Activated naive CD8-positive, alpha-beta T cell treated with anti-CD3 and anti-CD28 coated beads, Interleukin-2, amount 10 ng/mL, durations not matched to agents 7 days and 5 days (primary cell): Measurements from ENCODE around the gene OTX1. TPM values are rescaled to one million over a fixed set of nuclear protein-coding genes. Genes with fewer than 3 reads are reported as not detected.
"Not testable (repeated sequence)": the region's sequence is repeated elsewhere in the genome, so short reads cannot be mapped to it uniquely, and the experiment has no call there.

Source experiments
- ATAC-seq: fragments of 150-1000 bp; cut with Tn5 transposase; one replicate; pipeline ENCODE4 v1.10.0; 2021; ENCODE audit warnings: low read depth, moderate library complexity
- POLR2A ChIA-PET: fragments of 350-600 bp; sonication (Branson Sonifier 250); formaldehyde crosslinking; loops from one replicate; lab custom pipeline; 2021; ENCODE audit warnings: antibody characterized with exemption; lab: Charles Lee
- DNase-seq: peaks from one replicate; pipeline ENCODE4 v3.0.0; 2021
- H3K27ac Mint-ChIP-seq: one replicate; pipeline ENCODE4 v1.8.0; 2022; ENCODE audit warnings: mild to moderate bottlenecking, mixed read lengths
- H3K27me3 Mint-ChIP-seq: one replicate; pipeline ENCODE4 v1.8.0; 2022; ENCODE audit warnings: mild to moderate bottlenecking, moderate library complexity, mixed read lengths
- H3K36me3 Mint-ChIP-seq: one replicate; pipeline ENCODE4 v1.8.0; 2021; ENCODE audit warnings: mild to moderate bottlenecking, mixed read lengths
- H3K4me1 Mint-ChIP-seq: one replicate; pipeline ENCODE4 v1.8.0; 2021; ENCODE audit warnings: mixed read lengths
- H3K4me3 Mint-ChIP-seq: one replicate; pipeline ENCODE4 v1.8.0; 2022; ENCODE audit warnings: mild to moderate bottlenecking, moderate library complexity, mixed read lengths
- H3K9me3 Mint-ChIP-seq: one replicate; pipeline ENCODE4 v1.8.0; 2021; ENCODE audit warnings: mixed read lengths
- total RNA-seq, 2 experiments: library from RNA; stranded (reverse); gene quantifications; one replicate each; pipeline ENCODE4 v1.2.3, GENCODE V29; 2021

The OTX1 gene
- total RNA-seq, 2 experiments from 2014 or later: not detected

DNA sequence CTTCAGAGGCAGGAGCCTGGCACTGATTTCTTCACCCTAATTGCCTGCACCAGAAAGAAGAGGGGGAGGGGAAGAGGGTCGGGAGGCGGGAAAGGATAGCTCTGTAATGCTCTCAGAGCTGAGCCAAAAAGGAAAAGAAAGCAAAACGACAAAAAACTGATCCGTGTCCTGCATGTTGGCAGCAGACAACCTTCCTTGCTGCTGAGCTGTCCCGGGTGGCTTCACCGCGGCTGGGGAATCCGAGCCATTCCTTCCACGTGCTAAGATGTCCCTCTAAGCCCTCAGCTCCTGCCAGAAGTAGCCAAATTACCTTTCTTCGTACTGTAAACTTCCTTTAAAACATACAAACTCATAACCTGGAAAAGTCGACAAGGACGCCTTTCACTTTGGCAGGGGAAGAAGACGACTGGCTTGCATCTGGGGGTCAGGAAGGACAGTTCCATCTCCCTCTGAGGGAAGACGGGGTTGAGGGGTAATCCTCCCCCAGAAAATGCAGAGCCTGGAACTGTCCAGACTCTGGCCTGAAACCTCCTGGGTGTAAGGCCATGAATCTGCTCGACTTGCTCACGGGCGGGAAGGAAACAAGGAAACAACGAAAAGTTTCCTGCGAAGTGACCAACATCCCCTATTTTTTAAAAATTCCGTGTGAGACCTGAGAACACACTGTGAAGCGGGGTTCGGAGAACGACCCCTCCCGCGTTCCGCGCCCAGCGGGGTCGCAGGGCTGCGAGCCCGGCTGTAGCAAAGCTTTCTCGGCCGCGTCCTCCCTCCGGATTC is 7.7 kb downstream of the OTX1 start:
- H3K36me3 Mint-ChIP-seq: peaks cover 5% of the 10 kb centered on the region
- POLR2A ChIA-PET: interaction anchor here (0.7 kb wide), 1 partner anchor 9 kb away, joined by 3 read pairs; no protein-coding TSS in a partner anchor
- peaks cover 50% of the 10 kb centered on the region for H3K4me1 Mint-ChIP-seq
- DNase-seq: peak; percentile 27
- H3K27me3 Mint-ChIP-seq: peaks cover 87% of the 10 kb centered on the region
- H3K9me3 Mint-ChIP-seq: no peaks in the 10 kb centered on the region
- no peak for ATAC-seq
- peak overlapping the region; percentile 78 for H3K4me3 Mint-ChIP-seq
- H3K27ac Mint-ChIP-seq: no peak overlapping the region

GRCh38 chr2:63058921-63059792 is 8.5 kb downstream of the OTX1 start:
- H3K36me3 Mint-ChIP-seq: peaks cover 5% of the 10 kb centered on the region
- H3K4me1 Mint-ChIP-seq: peaks cover 43% of the 10 kb centered on the region
- no peak overlapping the region for H3K27ac Mint-ChIP-seq
- H3K4me3 Mint-ChIP-seq: peak overlapping the region; percentile 78
- H3K27me3 Mint-ChIP-seq: peaks cover 86% of the 10 kb centered on the region
- no peaks in the 10 kb centered on the region for H3K9me3 Mint-ChIP-seq
- POLR2A ChIA-PET: no interaction called here
- no peak for ATAC-seq
- peak; percentile 58 for DNase-seq

GRCh38 chr2:63059793-63060471 is 9.3 kb downstream of the OTX1 start:
- Mint-ChIP-seq H3K9me3 (no peaks in the 10 kb centered on the region), H3K27me3 (peaks cover 83% of the 10 kb centered on the region), H3K4me3 (peak overlapping the region; percentile 52), H3K36me3 (peaks cover 5% of the 10 kb centered on the region), H3K4me1 (peaks cover 35% of the 10 kb centered on the region), H3K27ac (no peak overlapping the region)
- POLR2A ChIA-PET: no interaction called here
- no peak for DNase-seq
- no peak for ATAC-seq

DNA sequence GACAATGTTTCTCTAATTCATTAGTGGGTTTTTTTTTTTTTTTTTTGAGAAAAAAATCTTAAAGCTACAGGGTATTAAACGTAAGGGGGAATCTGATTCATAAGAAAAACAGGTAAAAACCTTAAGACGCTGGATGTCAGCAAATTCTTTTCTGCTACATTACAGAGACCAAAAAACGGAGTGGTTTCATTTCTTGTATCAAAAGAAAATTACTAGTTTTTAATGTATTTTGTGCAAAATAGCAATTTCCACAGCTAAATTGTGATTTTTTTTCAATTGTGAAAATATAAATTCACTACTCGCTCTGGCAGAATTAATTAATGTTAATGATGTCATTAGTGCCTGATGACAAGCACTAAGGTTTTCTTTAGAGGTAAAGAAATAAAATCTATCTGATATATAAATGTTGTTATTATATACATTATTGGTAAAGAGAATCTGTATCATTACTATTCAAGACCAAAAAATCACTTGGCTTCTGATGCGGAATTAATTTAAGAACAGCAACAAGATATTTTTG is 9.9 kb downstream of the OTX1 start:
- DNase-seq: no peak
- peaks cover 5% of the 10 kb centered on the region for H3K36me3 Mint-ChIP-seq
- no peak overlapping the region for H3K27ac Mint-ChIP-seq
- POLR2A ChIA-PET: no interaction called here
- no peaks in the 10 kb centered on the region for H3K9me3 Mint-ChIP-seq
- H3K4me3 Mint-ChIP-seq: no peak overlapping the region
- ATAC-seq: no peak
- peaks cover 30% of the 10 kb centered on the region for H3K4me1 Mint-ChIP-seq
- H3K27me3 Mint-ChIP-seq: peaks cover 80% of the 10 kb centered on the region

DNA sequence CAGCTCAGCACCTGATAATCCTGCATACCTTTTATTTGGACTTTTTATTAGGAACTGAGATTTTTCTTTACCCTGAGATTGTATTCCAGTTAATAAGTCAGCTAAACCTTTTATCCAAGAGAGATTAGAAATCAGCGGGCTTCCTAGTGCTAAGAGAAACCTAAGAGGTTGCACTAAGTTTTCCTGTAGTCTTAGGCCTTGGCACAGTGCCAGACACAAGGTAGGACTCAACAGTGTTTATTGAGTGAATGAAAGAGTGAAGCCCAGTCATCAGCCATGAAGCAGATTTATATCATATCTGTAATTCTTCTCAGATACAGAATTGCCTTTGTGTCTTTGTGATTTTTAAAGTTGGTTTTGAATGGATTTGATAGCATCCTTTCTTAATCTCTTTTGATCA is 13.6 kb downstream of the OTX1 start:
- H3K36me3 Mint-ChIP-seq: peaks cover 3% of the 10 kb centered on the region
- H3K4me1 Mint-ChIP-seq: peaks cover 5% of the 10 kb centered on the region
- H3K4me3 Mint-ChIP-seq: no peak overlapping the region
- no peak for DNase-seq
- no peak overlapping the region for H3K27ac Mint-ChIP-seq
- H3K27me3 Mint-ChIP-seq: peaks cover 73% of the 10 kb centered on the region
- POLR2A ChIA-PET: interaction anchor here (0.6 kb wide), 1 partner anchor 1117 kb away, joined by 5 read pairs; no protein-coding TSS in a partner anchor
- ATAC-seq: no peak
- H3K9me3 Mint-ChIP-seq: no peaks in the 10 kb centered on the region

- peaks cover 70% of the 10 kb centered on the region for H3K27me3 Mint-ChIP-seq
Measured at GRCh38 chr2:63064661-63065060, 14.0 kb downstream of the OTX1 start.

GRCh38 chr2:63066265-63066664 is 15.6 kb downstream of the OTX1 start:
- POLR2A ChIA-PET: no interaction called here
- DNase-seq (no peak), ATAC-seq (no peak)
- no peaks in the 10 kb centered on the region for H3K4me1 Mint-ChIP-seq
- no peaks in the 10 kb centered on the region for H3K9me3 Mint-ChIP-seq
- no peak overlapping the region for H3K4me3 Mint-ChIP-seq
- H3K36me3 Mint-ChIP-seq: no peaks in the 10 kb centered on the region
- H3K27me3 Mint-ChIP-seq: peaks cover 58% of the 10 kb centered on the region
- H3K27ac Mint-ChIP-seq: no peak overlapping the region

More at GRCh38 chr2:63064661-63065060, 14.0 kb downstream of the OTX1 start:
- Mint-ChIP-seq H3K4me3 (no peak overlapping the region), H3K27ac (no peak overlapping the region), H3K9me3 (no peaks in the 10 kb centered on the region), H3K36me3 (peaks cover 3% of the 10 kb centered on the region), H3K4me1 (peaks cover 5% of the 10 kb centered on the region)
- no peak for DNase-seq
- no peak for ATAC-seq
- POLR2A ChIA-PET: interaction anchor here (0.6 kb wide), 1 partner anchor 1117 kb away, joined by 5 read pairs; no protein-coding TSS in a partner anchor

DNA sequence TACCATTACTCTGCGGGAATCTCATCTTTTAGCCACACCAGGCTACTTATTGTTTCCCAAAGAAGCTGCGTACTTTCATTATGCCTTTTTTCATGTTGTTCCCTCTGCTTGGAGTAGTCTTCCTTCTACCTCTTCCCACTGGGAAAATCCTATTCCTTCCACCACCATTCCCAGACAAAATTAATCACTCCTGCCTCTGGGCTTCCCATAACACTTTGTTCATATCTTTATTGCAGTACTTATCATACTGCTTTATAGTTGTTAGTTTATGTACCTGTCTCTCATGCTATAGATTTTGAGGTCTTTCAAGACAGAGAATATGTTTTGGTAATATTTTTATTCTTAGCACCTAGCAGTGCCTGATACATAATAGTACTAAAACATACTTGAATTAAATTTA is 16.2 kb downstream of the OTX1 start:
- no peaks in the 10 kb centered on the region for H3K4me1 Mint-ChIP-seq
- H3K4me3 Mint-ChIP-seq: no peak overlapping the region
- DNase-seq: no peak
- no peaks in the 10 kb centered on the region for H3K9me3 Mint-ChIP-seq
- H3K36me3 Mint-ChIP-seq: no peaks in the 10 kb centered on the region
- no peak for ATAC-seq
- H3K27ac Mint-ChIP-seq: no peak overlapping the region
- peaks cover 52% of the 10 kb centered on the region for H3K27me3 Mint-ChIP-seq
- POLR2A ChIA-PET: no interaction called here

- peaks cover 27% of the 10 kb centered on the region for H3K27me3 Mint-ChIP-seq
- ATAC-seq: no peak
Measured at GRCh38 chr2:63071664-63072063, 21.0 kb downstream of the OTX1 start.

GRCh38 chr2:63073994-63074393 is 23.4 kb downstream of the OTX1 start:
- H3K36me3 Mint-ChIP-seq: no peaks in the 10 kb centered on the region
- H3K4me1 Mint-ChIP-seq: no peaks in the 10 kb centered on the region
- no peak overlapping the region for H3K27ac Mint-ChIP-seq
- POLR2A ChIA-PET: no interaction called here
- H3K27me3 Mint-ChIP-seq: peaks cover 21% of the 10 kb centered on the region
- DNase-seq: no peak
- H3K4me3 Mint-ChIP-seq: no peak overlapping the region
- ATAC-seq: no peak
- no peaks in the 10 kb centered on the region for H3K9me3 Mint-ChIP-seq

More at GRCh38 chr2:63071664-63072063, 21.0 kb downstream of the OTX1 start:
- no peak for DNase-seq
- POLR2A ChIA-PET: no interaction called here
- Mint-ChIP-seq H3K4me1 (no peaks in the 10 kb centered on the region), H3K27ac (no peak overlapping the region), H3K36me3 (no peaks in the 10 kb centered on the region), H3K4me3 (no peak overlapping the region), H3K9me3 (no peaks in the 10 kb centered on the region)

DNA sequence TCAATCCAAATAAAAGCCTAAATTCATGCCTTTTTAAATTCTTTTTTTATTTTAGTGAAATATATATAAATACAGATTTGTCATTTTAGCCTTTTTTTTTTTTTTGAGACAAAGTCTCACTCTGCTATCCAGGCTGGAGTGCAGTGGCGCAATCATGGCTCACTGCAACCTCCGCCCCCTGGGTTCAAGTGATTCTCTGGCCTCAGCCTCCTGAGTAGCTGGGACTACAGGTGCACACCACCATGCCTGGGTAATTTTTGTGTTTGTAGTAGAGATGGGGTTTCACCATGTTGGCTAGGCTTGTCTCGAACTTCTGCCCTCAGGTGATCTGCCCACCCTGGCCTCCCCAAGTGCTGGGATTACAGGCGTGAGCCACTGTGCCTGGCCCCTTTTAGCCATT is 23.8 kb downstream of the OTX1 start:
- H3K4me3 Mint-ChIP-seq, POLR2A ChIA-PET, H3K36me3 Mint-ChIP-seq, H3K27ac Mint-ChIP-seq, H3K9me3 Mint-ChIP-seq, H3K4me1 Mint-ChIP-seq, ATAC-seq, DNase-seq: not testable (repeated sequence)
- peaks cover 21% of the 10 kb centered on the region for H3K27me3 Mint-ChIP-seq

DNA sequence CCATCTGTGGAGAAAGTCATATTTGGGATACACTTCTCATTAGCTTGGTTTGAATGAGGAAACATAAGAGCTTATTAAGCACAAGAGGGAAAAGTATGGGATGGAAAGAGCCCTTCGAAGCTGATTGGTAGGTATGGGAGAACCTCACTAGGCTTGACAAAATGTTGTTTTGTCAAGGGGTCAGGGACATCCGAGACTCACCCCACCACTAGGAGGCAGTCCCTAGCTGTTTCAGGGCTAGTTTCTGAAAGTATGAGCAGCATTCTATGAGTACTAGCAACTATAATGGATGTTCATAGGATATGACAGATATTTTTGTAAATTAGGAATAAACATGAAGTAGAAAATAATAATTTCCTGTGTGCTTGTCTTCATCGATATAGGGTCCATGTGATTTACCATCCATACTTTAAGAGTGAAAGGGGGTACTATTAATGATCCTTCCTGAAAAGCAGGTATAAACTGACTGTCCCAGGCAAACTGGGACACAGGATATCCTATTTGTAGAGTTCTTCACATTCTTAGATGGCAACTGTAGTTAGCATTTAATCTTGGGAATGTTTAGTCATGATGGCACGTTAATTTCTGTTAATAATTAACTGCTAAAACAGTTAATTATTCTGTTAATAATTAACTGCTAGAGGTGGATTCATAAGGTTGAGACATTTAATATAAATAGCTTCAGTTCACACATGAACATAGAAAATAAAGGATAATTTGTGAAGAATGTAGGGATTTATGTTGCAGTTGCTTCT is 28.4 kb downstream of the OTX1 start:
- H3K27ac Mint-ChIP-seq: no peak overlapping the region
- peaks cover 18% of the 10 kb centered on the region for H3K27me3 Mint-ChIP-seq
- DNase-seq (no peak), ATAC-seq (no peak)
- POLR2A ChIA-PET: no interaction called here
- H3K36me3 Mint-ChIP-seq: no peaks in the 10 kb centered on the region
- no peaks in the 10 kb centered on the region for H3K4me1 Mint-ChIP-seq
- no peaks in the 10 kb centered on the region for H3K9me3 Mint-ChIP-seq
- H3K4me3 Mint-ChIP-seq: no peak overlapping the region
